Measurements from ENCODE around the gene EYA2.

EYA2 gene

GRCh38 chr20:47118641-47119040 is 224.0 kb downstream of the EYA2 start:
- TF ChIP-seq CTCF (IDR thresholded peaks at IDR 0.05; ENCODE audit: unreplicated experiment in 3 of 3), result no peak
- H3K4me1 Mint-ChIP-seq, result peaks cover 18% of the 10 kb centered on the region
- peaks cover 3% of the 10 kb centered on the region for H3K36me3 Mint-ChIP-seq (ENCODE audit: low read depth)
- peak overlapping the region; percentile 81 to 89 (median 87) for H3K27ac Mint-ChIP-seq
- H3K27me3 Mint-ChIP-seq (ENCODE audit: low read depth), result no peaks in the 10 kb centered on the region
- H3K4me3 Mint-ChIP-seq, result peak overlapping the region in 1 of 3 experiments; percentile 10
- H3K9me3 Mint-ChIP-seq, result no peaks in the 10 kb centered on the region

GRCh38 chr20:47120346-47120936 is 225.8 kb downstream of the EYA2 start:
- H3K27me3 Mint-ChIP-seq (ENCODE audit: low read depth), result no peaks in the 10 kb centered on the region
- peak overlapping the region in 1 of 3 experiments; percentile 49 for H3K27ac Mint-ChIP-seq
- H3K36me3 Mint-ChIP-seq (ENCODE audit: low read depth), result peaks cover 3% of the 10 kb centered on the region
- peaks cover 28% of the 10 kb centered on the region for H3K4me1 Mint-ChIP-seq
- TF ChIP-seq CTCF (IDR thresholded peaks at IDR 0.05; ENCODE audit: unreplicated experiment in 3 of 3), result no peak
- no peak overlapping the region for H3K4me3 Mint-ChIP-seq
- no peaks in the 10 kb centered on the region for H3K9me3 Mint-ChIP-seq

GRCh38 chr20:47122560-47122959 is 227.9 kb downstream of the EYA2 start:
- no peak overlapping the region for H3K27ac Mint-ChIP-seq
- H3K27me3 Mint-ChIP-seq (ENCODE audit: low read depth), result no peaks in the 10 kb centered on the region
- H3K9me3 Mint-ChIP-seq, result no peaks in the 10 kb centered on the region
- peaks cover 45% of the 10 kb centered on the region for H3K4me1 Mint-ChIP-seq
- TF ChIP-seq CTCF (IDR thresholded peaks at IDR 0.05; ENCODE audit: unreplicated experiment in 3 of 3), result no peak
- no peak overlapping the region for H3K4me3 Mint-ChIP-seq
- H3K36me3 Mint-ChIP-seq (ENCODE audit: low read depth), result peaks cover 3% of the 10 kb centered on the region

- H3K27ac Mint-ChIP-seq, result peak overlapping the region in 1 of 3 experiments; percentile 52
- no peaks in the 10 kb centered on the region for H3K9me3 Mint-ChIP-seq
- H3K27me3 Mint-ChIP-seq (ENCODE audit: low read depth), result no peaks in the 10 kb centered on the region
- H3K4me1 Mint-ChIP-seq, result peaks cover 46% of the 10 kb centered on the region
- H3K36me3 Mint-ChIP-seq (ENCODE audit: low read depth), result peaks cover 2% of the 10 kb centered on the region
- no peak for TF ChIP-seq CTCF (IDR thresholded peaks at IDR 0.05; ENCODE audit: unreplicated experiment in 3 of 3)
- H3K4me3 Mint-ChIP-seq, result no peak overlapping the region
Measured at GRCh38 chr20:47124181-47124717, 229.6 kb downstream of the EYA2 start.

- peak in 1 of 3 experiments; percentile 8 for TF ChIP-seq CTCF (IDR thresholded peaks at IDR 0.05; ENCODE audit: unreplicated experiment in 3 of 3)
- H3K4me1 Mint-ChIP-seq, result peaks cover 48% of the 10 kb centered on the region
- H3K27me3 Mint-ChIP-seq (ENCODE audit: low read depth), result no peaks in the 10 kb centered on the region
- H3K36me3 Mint-ChIP-seq (ENCODE audit: low read depth), result no peaks in the 10 kb centered on the region
- peak overlapping the region; percentile 83 to 91 (median 90) for H3K27ac Mint-ChIP-seq
- no peaks in the 10 kb centered on the region for H3K9me3 Mint-ChIP-seq
- peak overlapping the region; percentile 1 to 22 (median 18) for H3K4me3 Mint-ChIP-seq
Measured at GRCh38 chr20:47125508-47125757, 230.8 kb downstream of the EYA2 start.

Measured in nephron (organoid).